ENCODE results near the gene KCNQ1OT1.

DNA sequence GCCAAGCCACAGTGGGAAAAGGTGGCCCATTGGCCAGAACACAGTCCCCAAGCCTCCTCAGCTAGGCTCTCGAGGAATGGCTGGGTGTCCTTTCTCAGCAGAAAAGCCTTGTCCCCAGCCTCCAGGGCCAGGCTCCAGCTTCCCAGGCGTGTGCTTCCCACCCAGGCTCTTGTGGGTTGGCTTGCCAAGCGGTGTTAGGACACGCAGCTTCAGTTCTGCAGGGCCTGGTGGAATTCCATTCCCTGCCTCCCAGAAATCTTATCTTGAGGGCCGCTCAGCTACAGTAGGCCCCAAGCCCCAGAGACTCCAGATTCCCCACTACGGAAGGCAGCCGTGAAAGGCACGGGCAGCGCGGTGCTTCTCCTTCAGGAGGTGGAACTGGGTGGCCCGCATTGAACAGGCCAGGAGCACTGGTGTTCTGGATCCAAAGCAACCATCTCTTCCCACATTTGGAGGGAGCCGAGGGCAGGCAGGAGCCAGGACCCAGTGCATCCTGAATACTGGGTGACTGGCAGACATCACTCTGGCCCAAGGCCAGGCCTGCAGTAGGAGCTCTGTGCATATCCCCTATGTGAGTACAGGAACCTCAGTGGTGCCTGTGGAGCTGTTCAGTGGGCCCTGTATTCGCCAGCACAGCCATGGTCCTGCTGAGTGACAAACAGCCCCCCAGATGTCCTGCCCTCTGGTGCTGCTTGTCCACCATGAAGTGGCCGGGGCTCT, 16.7 kb upstream of the KCNQ1OT1 start:
- TF ChIP-seq CTCF (IDR thresholded peaks at IDR 0.05; ENCODE audit: low read depth, low read length, missing input control) (no peak), RAD21 (IDR thresholded peaks at IDR 0.05) (no peak), SP1 (IDR thresholded peaks at IDR 0.05) (no peak), EGR1 (IDR thresholded peaks at IDR 0.05; ENCODE audit: low read depth in 2 of 2) (no peak), JUND (IDR thresholded peaks at IDR 0.05) (no peak), YY1 (IDR thresholded peaks at IDR 0.05) (no peak), REST (IDR thresholded peaks at IDR 0.05) (no peak), GABPA (IDR thresholded peaks at IDR 0.05 in 1 of 2, conservative IDR thresholded peaks at IDR 0.05 in 1 of 2) (no peak), TAF1 (conservative IDR thresholded peaks at IDR 0.05) (no peak)
- TF ChIP-seq, protein P1, sequence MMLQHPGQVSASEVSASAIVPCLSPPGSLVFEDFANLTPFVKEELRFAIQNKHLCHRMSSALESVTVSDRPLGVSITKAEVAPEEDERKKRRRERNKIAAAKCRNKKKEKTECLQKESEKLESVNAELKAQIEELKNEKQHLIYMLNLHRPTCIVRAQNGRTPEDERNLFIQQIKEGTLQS (IDR thresholded peaks at IDR 0.05): no peak
- TF ChIP-seq, protein P2, sequence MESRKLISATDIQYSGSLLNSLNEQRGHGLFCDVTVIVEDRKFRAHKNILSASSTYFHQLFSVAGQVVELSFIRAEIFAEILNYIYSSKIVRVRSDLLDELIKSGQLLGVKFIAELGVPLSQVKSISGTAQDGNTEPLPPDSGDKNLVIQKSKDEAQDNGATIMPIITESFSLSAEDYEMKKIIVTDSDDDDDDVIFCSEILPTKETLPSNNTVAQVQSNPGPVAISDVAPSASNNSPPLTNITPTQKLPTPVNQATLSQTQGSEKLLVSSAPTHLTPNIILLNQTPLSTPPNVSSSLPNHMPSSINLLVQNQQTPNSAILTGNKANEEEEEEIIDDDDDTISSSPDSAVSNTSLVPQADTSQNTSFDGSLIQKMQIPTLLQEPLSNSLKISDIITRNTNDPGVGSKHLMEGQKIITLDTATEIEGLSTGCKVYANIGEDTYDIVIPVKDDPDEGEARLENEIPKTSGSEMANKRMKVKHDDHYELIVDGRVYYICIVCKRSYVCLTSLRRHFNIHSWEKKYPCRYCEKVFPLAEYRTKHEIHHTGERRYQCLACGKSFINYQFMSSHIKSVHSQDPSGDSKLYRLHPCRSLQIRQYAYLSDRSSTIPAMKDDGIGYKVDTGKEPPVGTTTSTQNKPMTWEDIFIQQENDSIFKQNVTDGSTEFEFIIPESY (IDR thresholded peaks at IDR 0.05): no peak
- TF ChIP-seq, protein P3, sequence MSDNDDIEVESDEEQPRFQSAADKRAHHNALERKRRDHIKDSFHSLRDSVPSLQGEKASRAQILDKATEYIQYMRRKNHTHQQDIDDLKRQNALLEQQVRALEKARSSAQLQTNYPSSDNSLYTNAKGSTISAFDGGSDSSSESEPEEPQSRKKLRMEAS (IDR thresholded peaks at IDR 0.05): no peak
